Measurements from ENCODE around the gene CHDH. TPM values are rescaled to one million over a fixed set of nuclear protein-coding genes. Genes with fewer than 3 reads are reported as not detected.

CHDH gene
- total RNA-seq, 4 donors from 2014 or later, result 1.8 to 9.1 (median 4.2) TPM

- H3K9me3 ChIP-seq, result no peaks in the 10 kb centered on the region
- H3K4me1 ChIP-seq, result no peaks in the 10 kb centered on the region
- intact Hi-C loops (cut with DNase I; ENCODE audit: low total_unique reads), result no loop called here
- H3K36me3 ChIP-seq, result no peaks in the 10 kb centered on the region
- H3K27ac ChIP-seq, result no peak overlapping the region
- no peak for TF ChIP-seq POLR2A (IDR thresholded peaks at IDR 0.05)
- TF ChIP-seq CTCF (IDR thresholded peaks at IDR 0.05), result no peak
- no peak overlapping the region for H3K4me3 ChIP-seq
- no peak for DNase-seq
- no peaks in the 10 kb centered on the region for H3K27me3 ChIP-seq
Measured at GRCh38 chr3:53802256-53802880, 43.9 kb downstream of the CHDH start.

GRCh38 chr3:53801319-53801718 is 44.9 kb downstream of the CHDH start:
- Histone ChIP-seq H3K36me3 (no peaks in the 10 kb centered on the region), H3K4me3 (no peak overlapping the region), H3K4me1 (peaks cover 0 to 2% of the 10 kb centered on the region in 2 donors), H3K27me3 (no peaks in the 10 kb centered on the region), H3K9me3 (no peaks in the 10 kb centered on the region), H3K27ac (no peak overlapping the region)
- TF ChIP-seq CTCF (IDR thresholded peaks at IDR 0.05) (no peak), POLR2A (IDR thresholded peaks at IDR 0.05) (no peak)
- DNase-seq, result no peak
- intact Hi-C loops (cut with DNase I; ENCODE audit: low total_unique reads), result no loop called here

GRCh38 chr3:53800041-53800906 is 45.9 kb downstream of the CHDH start:
- no peaks in the 10 kb centered on the region for H3K36me3 ChIP-seq
- no peak overlapping the region for H3K27ac ChIP-seq
- no peaks in the 10 kb centered on the region for H3K9me3 ChIP-seq
- no peak for TF ChIP-seq CTCF (IDR thresholded peaks at IDR 0.05)
- TF ChIP-seq POLR2A (IDR thresholded peaks at IDR 0.05), result no peak
- H3K4me1 ChIP-seq, result peaks cover 0 to 6% of the 10 kb centered on the region in 2 donors
- DNase-seq, result no peak
- intact Hi-C loops (cut with DNase I; ENCODE audit: low total_unique reads), result no loop called here
- H3K4me3 ChIP-seq, result no peak overlapping the region
- no peaks in the 10 kb centered on the region for H3K27me3 ChIP-seq

- no peak overlapping the region for H3K27ac ChIP-seq
- no peak for DNase-seq
- no peaks in the 10 kb centered on the region for H3K9me3 ChIP-seq
- H3K36me3 ChIP-seq, result no peaks in the 10 kb centered on the region
- H3K27me3 ChIP-seq, result no peaks in the 10 kb centered on the region
- TF ChIP-seq CTCF (IDR thresholded peaks at IDR 0.05), result no peak
- no peak for TF ChIP-seq POLR2A (IDR thresholded peaks at IDR 0.05)
- no peak overlapping the region for H3K4me3 ChIP-seq
- intact Hi-C loops (cut with DNase I; ENCODE audit: low total_unique reads), result no loop called here
- peaks cover 0 to 6% of the 10 kb centered on the region in 2 donors for H3K4me1 ChIP-seq
Measured at GRCh38 chr3:53799338-53799865, 46.8 kb downstream of the CHDH start.

- Histone ChIP-seq H3K27me3 (no peaks in the 10 kb centered on the region), H3K27ac (no peak overlapping the region), H3K9me3 (no peaks in the 10 kb centered on the region), H3K4me1 (peaks cover 0 to 6% of the 10 kb centered on the region in 2 donors), H3K4me3 (no peak overlapping the region), H3K36me3 (no peaks in the 10 kb centered on the region)
- intact Hi-C loops (cut with DNase I; ENCODE audit: low total_unique reads), result no loop called here
- no peak for DNase-seq
- TF ChIP-seq POLR2A (IDR thresholded peaks at IDR 0.05) (no peak), CTCF (IDR thresholded peaks at IDR 0.05) (no peak)
Measured at GRCh38 chr3:53798144-53798543, 48.1 kb downstream of the CHDH start.

All from uterus (tissue), 4 donors.